ENCODE data around the gene NR0B2.

The NR0B2 gene

GRCh38 chr1:26953374-26953773 lies 39.6 kb upstream of the NR0B2 start:
- TF ChIP-seq TEAD4 (IDR thresholded peaks at IDR 0.05) (no peak), CEBPB (IDR thresholded peaks at IDR 0.05) (no peak), RAD21 (IDR thresholded peaks at IDR 0.05; ENCODE audit: low read depth) (no peak), TAF1 (IDR thresholded peaks at IDR 0.05; ENCODE audit: low read depth) (no peak), MAX (IDR thresholded peaks at IDR 0.05) (no peak), CREB1 (IDR thresholded peaks at IDR 0.05; ENCODE audit: low read depth) (no peak), NFIC (IDR thresholded peaks at IDR 0.05) (no peak), YY1 (IDR thresholded peaks at IDR 0.05; ENCODE audit: low read depth) (no peak), EP300 (IDR thresholded peaks at IDR 0.05; ENCODE audit: borderline replicate concordance) (no peak), FOXM1 (IDR thresholded peaks at IDR 0.05; ENCODE audit: borderline replicate concordance, low read depth) (no peak), ZBTB7A (IDR thresholded peaks at IDR 0.05; ENCODE audit: low read depth) (no peak), REST (IDR thresholded peaks at IDR 0.05; ENCODE audit: low read depth) (no peak), USF1 (IDR thresholded peaks at IDR 0.05) (no peak), EGR1 (IDR thresholded peaks at IDR 0.05) (no peak), TCF12 (IDR thresholded peaks at IDR 0.05; ENCODE audit: low read depth) (no peak)

- no peak for TF ChIP-seq REST (IDR thresholded peaks at IDR 0.05; ENCODE audit: low read depth)
- TF ChIP-seq CREB1 (IDR thresholded peaks at IDR 0.05; ENCODE audit: low read depth), result no peak
- TF ChIP-seq MAX (IDR thresholded peaks at IDR 0.05), result no peak
- no peak for TF ChIP-seq YY1 (IDR thresholded peaks at IDR 0.05; ENCODE audit: low read depth)
- TF ChIP-seq TCF12 (IDR thresholded peaks at IDR 0.05; ENCODE audit: low read depth), result no peak
- no peak for TF ChIP-seq TAF1 (IDR thresholded peaks at IDR 0.05; ENCODE audit: low read depth)
- no peak for TF ChIP-seq USF1 (IDR thresholded peaks at IDR 0.05)
- no peak for TF ChIP-seq FOXM1 (IDR thresholded peaks at IDR 0.05; ENCODE audit: borderline replicate concordance, low read depth)
- TF ChIP-seq CEBPB (IDR thresholded peaks at IDR 0.05), result no peak
- TF ChIP-seq EGR1 (IDR thresholded peaks at IDR 0.05), result no peak
- TF ChIP-seq RAD21 (IDR thresholded peaks at IDR 0.05; ENCODE audit: low read depth), result no peak
- TF ChIP-seq ZBTB7A (IDR thresholded peaks at IDR 0.05; ENCODE audit: low read depth), result no peak
- TF ChIP-seq EP300 (IDR thresholded peaks at IDR 0.05; ENCODE audit: borderline replicate concordance), result no peak
These were observed 38.2 kb upstream of the NR0B2 start for GRCh38 chr1:26951821-26952497.

GRCh38 chr1:26951216-26951615 lies 37.4 kb upstream of the NR0B2 start:
- TF ChIP-seq ZBTB7A (IDR thresholded peaks at IDR 0.05; ENCODE audit: low read depth) (no peak), RAD21 (IDR thresholded peaks at IDR 0.05; ENCODE audit: low read depth) (no peak), CEBPB (IDR thresholded peaks at IDR 0.05) (no peak), TEAD4 (IDR thresholded peaks at IDR 0.05) (no peak), TCF12 (IDR thresholded peaks at IDR 0.05; ENCODE audit: low read depth) (no peak), USF1 (IDR thresholded peaks at IDR 0.05) (no peak), FOXM1 (IDR thresholded peaks at IDR 0.05; ENCODE audit: borderline replicate concordance, low read depth) (no peak), EP300 (IDR thresholded peaks at IDR 0.05; ENCODE audit: borderline replicate concordance) (no peak), YY1 (IDR thresholded peaks at IDR 0.05; ENCODE audit: low read depth) (no peak)

GRCh38 chr1:26950602-26951001 lies 36.8 kb upstream of the NR0B2 start:
- TF ChIP-seq RAD21 (IDR thresholded peaks at IDR 0.05; ENCODE audit: low read depth) (no peak), TAF1 (IDR thresholded peaks at IDR 0.05; ENCODE audit: low read depth) (no peak), MAX (IDR thresholded peaks at IDR 0.05) (no peak), NFIC (IDR thresholded peaks at IDR 0.05) (no peak), REST (IDR thresholded peaks at IDR 0.05; ENCODE audit: low read depth) (no peak), EGR1 (IDR thresholded peaks at IDR 0.05) (no peak), FOXM1 (IDR thresholded peaks at IDR 0.05; ENCODE audit: borderline replicate concordance, low read depth) (no peak), TEAD4 (IDR thresholded peaks at IDR 0.05) (no peak), USF1 (IDR thresholded peaks at IDR 0.05) (no peak), ZBTB7A (IDR thresholded peaks at IDR 0.05; ENCODE audit: low read depth) (no peak), EP300 (IDR thresholded peaks at IDR 0.05; ENCODE audit: borderline replicate concordance) (no peak), YY1 (IDR thresholded peaks at IDR 0.05; ENCODE audit: low read depth) (no peak), TCF12 (IDR thresholded peaks at IDR 0.05; ENCODE audit: low read depth) (no peak), CEBPB (IDR thresholded peaks at IDR 0.05) (no peak), CREB1 (IDR thresholded peaks at IDR 0.05; ENCODE audit: low read depth) (no peak)

All from Ishikawa (cell line).